GM18520 (cell line): ENCODE results near the gene NPBWR2.

Experiments used
- ATAC-seq: cut with Tn5 transposase; IDR thresholded peaks from one replicate; pipeline ENCODE4 v1.9.1; 2021; ENCODE audit not compliant: unreplicated experiment

Gene NPBWR2

GRCh38 chr20:64106981-64107735, at the start of gene NPBWR2:
Gene NPBWR2 (minus strand): TSS chr20:64107565. CDS start chr20:64106831, 734 bp downstream.
- ATAC-seq: no peak

- ATAC-seq: no peak
These were observed 48.9 kb upstream of the NPBWR2 start for GRCh38 chr20:64156136-64156885.

- no peak for ATAC-seq
These were observed 48.1 kb upstream of the NPBWR2 start for GRCh38 chr20:64155258-64156135.

GRCh38 chr20:64154590-64155257, 47.4 kb upstream of the NPBWR2 start:
- no peak for ATAC-seq

- ATAC-seq: no peak
These were observed 46.7 kb upstream of the NPBWR2 start for GRCh38 chr20:64153861-64154589.

GRCh38 chr20:64153410-64153809, 46.0 kb upstream of the NPBWR2 start:
- no peak for ATAC-seq

- ATAC-seq: no peak
These were observed 45.5 kb upstream of the NPBWR2 start for GRCh38 chr20:64152906-64153305.

GRCh38 chr20:64151633-64152530, 44.5 kb upstream of the NPBWR2 start:
- ATAC-seq: no peak

GRCh38 chr20:64150756-64151632, 43.6 kb upstream of the NPBWR2 start:
- ATAC-seq: no peak

- no peak for ATAC-seq
These were observed 42.6 kb upstream of the NPBWR2 start for GRCh38 chr20:64149809-64150560.

GRCh38 chr20:64149141-64149540, 41.8 kb upstream of the NPBWR2 start:
- ATAC-seq: no peak

- ATAC-seq: no peak
These were observed 41.2 kb upstream of the NPBWR2 start for GRCh38 chr20:64148581-64148980.

GRCh38 chr20:64146936-64147477, 39.6 kb upstream of the NPBWR2 start:
- no peak for ATAC-seq

- no peak for ATAC-seq
These were observed 39.1 kb upstream of the NPBWR2 start for GRCh38 chr20:64146301-64146935.

- no peak for ATAC-seq
These were observed 38.3 kb upstream of the NPBWR2 start for GRCh38 chr20:64145458-64146300.
